ENCODE results near the gene PRR15L.
"Not testable (repeated sequence)": the region's sequence is repeated elsewhere in the genome, so short reads cannot be mapped to it uniquely, and the experiment has no call there.

PRR15L gene

DNA sequence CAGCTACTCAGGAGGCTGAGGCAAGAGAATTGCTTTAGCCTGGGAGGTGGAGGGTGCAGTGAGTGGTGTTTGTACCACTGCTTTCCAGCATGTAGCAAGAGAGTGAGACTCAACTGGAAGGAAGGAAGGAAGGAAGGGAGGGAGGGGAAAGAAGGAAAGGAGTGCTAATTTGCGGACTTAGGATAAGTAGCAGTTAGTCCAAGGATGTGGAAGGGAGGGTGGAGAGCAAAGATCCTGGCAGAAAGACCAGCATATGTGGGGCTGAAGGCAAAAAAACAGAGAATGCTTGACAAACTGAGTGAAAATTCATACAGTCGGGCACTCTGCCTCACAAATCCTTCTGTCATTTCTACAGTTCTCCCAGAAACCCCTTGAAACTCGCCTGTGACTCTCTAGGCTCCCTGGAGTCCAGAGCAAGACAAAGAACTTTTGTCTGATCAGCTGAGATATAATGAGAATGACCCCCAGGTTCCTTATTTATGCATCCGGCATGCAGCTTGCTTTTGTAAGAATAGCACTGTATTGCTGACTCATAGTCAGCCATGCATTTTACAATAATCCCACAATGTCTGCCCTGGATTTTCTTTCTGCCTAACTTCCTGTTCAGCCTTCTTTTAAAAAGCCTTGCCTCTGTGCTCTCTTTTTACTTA, 44.7 kb upstream of the PRR15L start:
- peak; percentile 25 for DNase-seq (ENCODE audit: extremely low read depth, low read depth)
- H3K4me3 ChIP-seq (replicated peaks; ENCODE audit: low read depth, low read length), result no peak overlapping the region
- TF ChIP-seq, protein P1, sequence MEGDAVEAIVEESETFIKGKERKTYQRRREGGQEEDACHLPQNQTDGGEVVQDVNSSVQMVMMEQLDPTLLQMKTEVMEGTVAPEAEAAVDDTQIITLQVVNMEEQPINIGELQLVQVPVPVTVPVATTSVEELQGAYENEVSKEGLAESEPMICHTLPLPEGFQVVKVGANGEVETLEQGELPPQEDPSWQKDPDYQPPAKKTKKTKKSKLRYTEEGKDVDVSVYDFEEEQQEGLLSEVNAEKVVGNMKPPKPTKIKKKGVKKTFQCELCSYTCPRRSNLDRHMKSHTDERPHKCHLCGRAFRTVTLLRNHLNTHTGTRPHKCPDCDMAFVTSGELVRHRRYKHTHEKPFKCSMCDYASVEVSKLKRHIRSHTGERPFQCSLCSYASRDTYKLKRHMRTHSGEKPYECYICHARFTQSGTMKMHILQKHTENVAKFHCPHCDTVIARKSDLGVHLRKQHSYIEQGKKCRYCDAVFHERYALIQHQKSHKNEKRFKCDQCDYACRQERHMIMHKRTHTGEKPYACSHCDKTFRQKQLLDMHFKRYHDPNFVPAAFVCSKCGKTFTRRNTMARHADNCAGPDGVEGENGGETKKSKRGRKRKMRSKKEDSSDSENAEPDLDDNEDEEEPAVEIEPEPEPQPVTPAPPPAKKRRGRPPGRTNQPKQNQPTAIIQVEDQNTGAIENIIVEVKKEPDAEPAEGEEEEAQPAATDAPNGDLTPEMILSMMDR (IDR thresholded peaks at IDR 0.05; ENCODE audit: low read depth, low read length, missing control alignments), result no peak

DNA sequence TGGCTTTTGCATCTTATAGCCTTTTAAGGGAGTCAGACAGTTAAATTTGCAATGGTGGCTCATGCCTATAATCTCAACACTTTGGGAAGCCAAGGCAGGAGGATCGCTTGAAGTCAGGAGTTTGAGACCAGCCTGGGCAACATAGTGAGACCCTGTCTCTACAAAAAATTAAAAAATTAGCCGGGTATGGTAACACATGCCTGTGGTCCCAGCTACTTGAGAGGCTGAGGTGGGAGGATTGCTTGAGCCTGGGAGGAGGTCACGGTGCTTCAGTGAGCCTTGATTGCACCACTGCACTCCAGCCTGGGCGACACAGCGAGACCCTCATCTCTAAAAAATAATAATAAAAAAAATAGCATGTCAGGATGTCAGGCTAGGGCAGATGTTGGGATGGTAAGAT, 44.0 kb upstream of the PRR15L start:
- not testable (repeated sequence) for DNase-seq (ENCODE audit: extremely low read depth, low read depth); H3K4me3 ChIP-seq (replicated peaks; ENCODE audit: low read depth, low read length)

DNA sequence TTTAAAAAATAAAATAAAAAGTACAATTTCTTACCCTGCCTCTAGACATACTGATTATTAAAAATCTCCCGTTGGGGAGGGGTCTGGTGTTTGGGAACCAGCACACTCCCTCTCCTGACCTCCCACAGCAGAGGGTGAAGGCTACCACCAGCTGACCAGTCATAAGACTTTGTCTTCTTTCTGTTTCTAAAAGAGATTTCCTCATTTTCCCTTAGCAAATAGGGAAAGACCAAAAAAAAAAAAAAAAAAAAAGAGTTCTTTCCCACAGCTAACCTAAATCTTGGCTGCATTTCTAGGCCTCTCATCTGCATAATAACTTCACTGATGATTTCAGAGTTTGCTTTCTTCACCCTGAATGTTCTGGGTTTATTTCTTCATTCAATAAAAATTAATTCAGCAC, 43.5 kb upstream of the PRR15L start:
- TF ChIP-seq, protein P1 (IDR thresholded peaks at IDR 0.05; ENCODE audit: low read depth, low read length, missing control alignments), result no peak
- no peak overlapping the region for H3K4me3 ChIP-seq (replicated peaks; ENCODE audit: low read depth, low read length)
- no peak for DNase-seq (ENCODE audit: extremely low read depth, low read depth)

DNA sequence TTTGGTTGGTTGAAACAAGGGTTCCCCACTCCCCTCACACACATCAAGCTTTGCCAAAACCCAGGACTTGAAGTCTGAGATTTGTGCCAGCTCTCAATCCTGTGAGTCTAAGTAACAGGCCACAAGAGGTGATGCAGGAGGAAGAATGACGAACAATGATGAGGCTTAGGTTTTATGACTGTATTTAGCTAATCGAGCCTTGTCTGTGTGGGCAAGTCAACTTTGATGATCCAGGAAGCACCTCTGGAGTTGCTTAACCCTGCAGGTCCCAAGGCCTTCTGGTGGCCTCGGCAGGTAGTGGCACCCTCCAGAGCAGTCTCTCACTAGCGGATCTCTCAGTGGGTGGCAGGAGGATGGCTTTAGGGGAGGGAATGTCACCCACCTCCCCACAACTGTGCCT, 41.9 kb upstream of the PRR15L start:
- TF ChIP-seq, protein P1 (IDR thresholded peaks at IDR 0.05; ENCODE audit: low read depth, low read length, missing control alignments), result no peak
- H3K4me3 ChIP-seq (replicated peaks; ENCODE audit: low read depth, low read length), result no peak overlapping the region
- no peak for DNase-seq (ENCODE audit: extremely low read depth, low read depth)

DNA sequence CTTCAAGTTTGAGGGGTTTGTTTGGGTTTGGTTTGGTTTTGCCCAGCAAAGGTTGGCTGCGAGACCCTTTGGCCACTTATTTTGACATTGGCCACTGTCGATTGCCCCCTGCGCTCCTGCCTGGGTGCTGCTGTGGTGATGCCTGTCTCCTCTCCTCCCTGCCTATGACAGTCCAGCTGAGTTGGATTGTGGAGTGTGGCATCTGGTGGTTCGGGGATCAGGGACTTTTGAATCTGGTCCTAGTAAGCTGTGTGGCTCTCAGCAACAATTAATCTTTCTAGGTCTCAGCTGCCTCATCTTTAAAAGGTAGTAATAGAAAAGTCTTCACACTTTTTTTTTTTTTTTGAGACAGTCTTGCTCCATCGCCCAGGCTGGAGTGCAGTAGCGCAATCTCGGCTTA, 40.4 kb upstream of the PRR15L start:
- no peak overlapping the region for H3K4me3 ChIP-seq (replicated peaks; ENCODE audit: low read depth, low read length)
- TF ChIP-seq, protein P1 (IDR thresholded peaks at IDR 0.05; ENCODE audit: low read depth, low read length, missing control alignments), result no peak
- no peak for DNase-seq (ENCODE audit: extremely low read depth, low read depth)

DNA sequence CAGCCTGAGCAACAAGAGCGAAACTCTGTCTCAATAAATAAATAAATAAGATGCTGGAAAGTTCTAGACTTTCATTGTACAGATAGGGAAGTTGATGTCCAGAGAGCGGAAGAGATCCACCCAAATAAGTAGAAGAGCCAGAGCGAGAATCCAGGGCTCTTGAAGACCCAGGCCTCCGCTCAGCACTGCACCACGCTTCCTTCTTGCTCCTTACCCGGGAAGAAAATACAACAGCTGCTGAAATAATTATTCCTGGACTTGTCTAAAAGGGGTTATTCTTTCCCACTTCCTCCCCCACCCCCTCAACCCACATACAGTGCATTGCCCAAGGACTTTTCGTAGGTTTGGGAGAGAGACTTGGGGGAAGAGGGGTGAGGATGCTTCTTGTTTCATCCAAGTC, 39.9 kb upstream of the PRR15L start:
- TF ChIP-seq, protein P1 (IDR thresholded peaks at IDR 0.05; ENCODE audit: low read depth, low read length, missing control alignments), result no peak
- no peak for DNase-seq (ENCODE audit: extremely low read depth, low read depth)
- H3K4me3 ChIP-seq (replicated peaks; ENCODE audit: low read depth, low read length), result no peak overlapping the region

DNA sequence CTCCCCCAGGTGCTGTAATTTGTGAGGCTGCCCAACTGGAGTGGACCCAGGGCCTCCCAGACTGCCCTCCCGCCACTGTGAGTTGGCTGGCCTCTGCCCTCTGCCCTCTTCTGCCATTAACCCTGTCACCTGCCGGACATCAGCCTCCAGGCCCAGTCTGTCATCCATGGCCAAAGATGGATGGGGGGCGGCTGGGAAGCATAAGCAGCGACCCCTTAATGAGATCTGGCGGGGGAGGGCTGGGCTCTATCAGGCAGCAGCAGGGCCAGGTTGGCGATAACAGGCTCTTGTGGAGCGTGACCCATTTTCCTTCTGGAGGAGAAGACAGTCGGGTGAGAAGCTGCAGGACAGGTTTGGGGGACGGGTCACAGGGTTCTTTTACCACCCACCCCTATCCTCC, 38.5 kb upstream of the PRR15L start:
- TF ChIP-seq, protein P1 (IDR thresholded peaks at IDR 0.05; ENCODE audit: low read depth, low read length, missing control alignments), result no peak
- no peak for DNase-seq (ENCODE audit: extremely low read depth, low read depth)
- H3K4me3 ChIP-seq (replicated peaks; ENCODE audit: low read depth, low read length), result no peak overlapping the region
